K562 (cell line): ENCODE data around the gene TPR. TPM values are rescaled to one million over a fixed set of nuclear protein-coding genes. Genes with fewer than 3 reads are reported as not detected.

Experiments used
- ATAC-seq: fragments of 200-7000 bp; cut with Tn5 transposase; 3 replicates; pipeline ENCODE4 v1.9.1; 2020; ENCODE audit warnings: moderate library complexity
- BruUV-seq: library from RNA; stranded (reverse); fragments of 400-500 nt; replicated peaks from 2 replicates; lab custom pipeline; 2021; lab: Mats Ljungman, UMichigan
- CTCF ChIA-PET: fragments of 300-600 bp; formaldehyde crosslinking; extraction: SDS; loops from one replicate; lab custom pipeline; 2021; ENCODE audit warnings: low intra/inter-chr PET ratio; lab: Yijun Ruan, JAX
- POLR2A ChIA-PET: fragments of 300-600, 350-650 bp; sonication (Branson Sonifier 250); formaldehyde crosslinking; extraction: SDS; loops from one replicate; lab custom pipeline; 2021; ENCODE audit warnings: antibody characterized with exemption, inconsistent platforms; lab: Yijun Ruan, JAX
- DNase-seq, 4 experiments: peaks; one replicate each; pipeline versions ENCODE4 v3.0.0 to v3.0.0-alpha.2; 2011 to 2018; ENCODE audit warnings: low spot score in 3 of 4, mixed read lengths in 3 of 4; ENCODE audit errors: extremely low read depth in 1 of 4
- FAIRE-seq: peaks from 2 replicates; lab custom pipeline; 2011; peaks lifted over from hg19 to GRCh38; lab: Jason Lieb, UNC
- H2AFZ ChIP-seq: 2 replicates; pipeline ENCODE4 v1.6.0; 2011; ENCODE audit warnings: low read depth, low read length, control low read depth, inconsistent platforms
- H3K27ac ChIP-seq: fragments of 200-600 bp; 3 replicates; pipeline ENCODE4 v1.8.0; 2011; ENCODE audit warnings: low read depth, mild to moderate bottlenecking, control low read depth, inconsistent platforms, low read length, moderate library complexity, mixed read lengths; ENCODE audit errors: extremely low read depth
- H3K27me3 ChIP-seq, 2 experiments: fragments of 300-600 bp in 1 of 2; 2 replicates in 1 of 2; 3 replicates in 1 of 2; pipeline versions ENCODE4 v1.6.0 to v1.8.0; 2011; ENCODE audit warnings: inconsistent platforms in 2 of 2, low read length in 2 of 2, mild to moderate bottlenecking in 1 of 2, mixed read lengths in 1 of 2, moderate library complexity in 1 of 2; ENCODE audit not compliant: control insufficient read depth in 2 of 2, insufficient read depth in 2 of 2
- H3K36me3 ChIP-seq: fragments of 300-600 bp; 3 replicates; pipeline ENCODE4 v1.8.0; 2011; ENCODE audit warnings: mild to moderate bottlenecking, low read length, inconsistent platforms; ENCODE audit not compliant: control insufficient read depth, insufficient read depth
- H3K4me1 ChIP-seq, 2 experiments: fragments of 200-600 bp in 1 of 2; replicated peaks in 1 of 2; 2 replicates in 1 of 2; 3 replicates in 1 of 2; pipeline versions ENCODE4 v1.5.1 to v1.8.0; 2011; ENCODE audit warnings: inconsistent platforms in 2 of 2, low read length in 2 of 2, mild to moderate bottlenecking in 1 of 2, mixed read lengths in 1 of 2, moderate library complexity in 1 of 2; ENCODE audit not compliant: control insufficient read depth in 2 of 2, insufficient read depth in 2 of 2
- H3K4me2 ChIP-seq: 2 replicates; pipeline ENCODE4 v1.6.1; 2011; ENCODE audit warnings: low read length, control low read depth, inconsistent platforms, mixed read lengths; ENCODE audit not compliant: insufficient read depth
- H3K4me3 ChIP-seq: fragments of 200-600 bp; sonication (generic), shearing (Covaris generic); 2 replicates; pipeline ENCODE4 v1.5.1; 2016; ENCODE audit warnings: control low read depth, inconsistent platforms
- H3K79me2 ChIP-seq: fragments of 200-600 bp; 3 replicates; pipeline ENCODE4 v1.8.0; 2011; ENCODE audit warnings: low read length, inconsistent platforms; ENCODE audit not compliant: control insufficient read depth, insufficient read depth
- H3K9ac ChIP-seq, 2 experiments: 2 replicates each; pipeline versions ENCODE4 v1.6.0 to v1.6.1; 2011; ENCODE audit warnings: low read depth in 2 of 2, low read length in 2 of 2, control low read depth in 1 of 2, inconsistent platforms in 1 of 2, mild to moderate bottlenecking in 1 of 2, mixed read lengths in 1 of 2; ENCODE audit not compliant: insufficient read depth in 1 of 2
- H3K9me1 ChIP-seq: one replicate; pipeline ENCODE4 v1.6.0; 2011; ENCODE audit warnings: inconsistent platforms, mild to moderate bottlenecking, low read length, moderate library complexity; ENCODE audit not compliant: control insufficient read depth, insufficient read depth
- H3K9me3 ChIP-seq: replicated peaks from 2 replicates; pipeline ENCODE4 v1.5.1; 2011; ENCODE audit warnings: low read depth, low read length, inconsistent platforms; ENCODE audit not compliant: control insufficient read depth, insufficient read depth
- H4K20me1 ChIP-seq: replicated peaks from 2 replicates; pipeline ENCODE4 v1.6.1; 2011; ENCODE audit warnings: low read length, inconsistent platforms, mixed read lengths; ENCODE audit not compliant: control insufficient read depth, insufficient read depth
- C11orf30 ChIP-seq: fragments of 450-650 bp; IDR thresholded peaks from 2 replicates; pipeline ENCODE4 v1.6.1; 2016; ENCODE audit warnings: low read depth, mild to moderate bottlenecking
- MAFG ChIP-seq: fragments of 450-650 bp; conservative IDR thresholded peaks from 2 replicates; pipeline ENCODE4 v1.6.1; 2016; ENCODE audit warnings: missing genetic modification characterization, missing compliant biosample characterization
- MCM3 ChIP-seq: fragments of 450-650 bp; IDR thresholded peaks from 2 replicates; pipeline ENCODE4 v1.6.1; 2016
- NFE2 ChIP-seq: IDR thresholded peaks from 2 replicates; pipeline ENCODE4 v1.6.1; 2014; ENCODE audit warnings: antibody characterized with exemption, low read depth
- POLR2A ChIP-seq: fragments of 450-650 bp; conservative IDR thresholded peaks from 2 replicates; pipeline ENCODE4 v1.6.1; 2016
- POLR2B ChIP-seq: fragments of 450-650 bp; IDR thresholded peaks from 2 replicates; pipeline ENCODE4 v1.6.1; 2018; ENCODE audit warnings: low read depth; ENCODE audit not compliant: partially characterized antibody
- SUPT5H ChIP-seq: fragments of 450-650 bp; IDR thresholded peaks from 2 replicates; pipeline ENCODE4 v1.6.1; 2016
- ZNF668 ChIP-seq: fragments of 250-450 bp; sonication (Bioruptor Pico); IDR thresholded peaks from 2 replicates; pipeline ENCODE4 v1.8.0; 2022; ENCODE audit warnings: mild to moderate bottlenecking, inconsistent platforms
- WGBS: fragments of 100-300 bp; shearing (Covaris generic); methylation state at CpG from one replicate; pipeline ENCODE4 v1.1.6; 2016; ENCODE audit warnings: low coverage, mixed read lengths; ENCODE audit not compliant: insufficient coverage; ENCODE audit errors: missing lambda C conversion rate; 5-methylcytosine and 5-hydroxymethylcytosine counted together
- in situ Hi-C: fragments of 300-500 bp; cut with MboI; formaldehyde crosslinking; loops from 4 replicates; pipeline ENCODE4 v1.15.0; 2018; ENCODE audit warnings: inconsistent platforms, mixed read lengths
- intact Hi-C: fragments of 100-400 bp; cut with micrococcal nuclease; formaldehyde crosslinking; loops from 2 replicates; pipeline ENCODE4 v1.14.2; 2022
- polyA plus RNA-seq, 8 experiments: library from polyadenylated mRNA; depleted of rRNA in 4 of 8; stranded (reverse) in 5 of 8; unstranded in 3 of 8; fragments of >200 nt; fragmentation: Nextera tagmentation in 2 of 8; fragmentation: Illumina TruSeq in 1 of 8; extraction: Ambion mirVana in 2 of 8; extraction: Trizol in 1 of 8; gene quantifications; 2 replicates each; pipeline versions ENCODE4 v1.2.1 to v1.2.3, GENCODE V29; 2011 to 2014; ENCODE audit warnings: inconsistent platforms in 1 of 8, missing spikeins in 1 of 8
- total RNA-seq, 7 experiments: library from RNA; depleted of rRNA in 6 of 7; stranded (reverse); fragments of >200 nt in 6 of 7; fragmentation: Illumina TruSeq in 2 of 7; extraction: Trizol in 2 of 7; gene quantifications; 2 replicates each; pipeline versions ENCODE4 v1.2.1 to v1.2.3, GENCODE V29; 2011 to 2021; ENCODE audit warnings: low replicate concordance in 1 of 7

The TPR gene
- total and polyA plus RNA-seq, 9 of the 15 experiments (the other 6 are each of a cell fraction or from before 2014, with no cell fraction given): 48.5 to 167 (median 138) TPM

- WGBS: 87% methylated on average over 3 of the region's 3 CpGs
- intact Hi-C loops (no loop called here), in situ Hi-C loops (no loop called here)
- H3K9ac ChIP-seq: no peak overlapping the region
- H3K4me1 ChIP-seq: no peaks in the 10 kb centered on the region
- no peak overlapping the region for H3K4me2 ChIP-seq
- no peaks in the 10 kb centered on the region for H3K9me1 ChIP-seq
- ChIA-PET POLR2A (no interaction called here), CTCF (no interaction called here)
- no TSS peak for BruUV-seq
- DNase-seq: no peak
- no peak for ATAC-seq
- TF ChIP-seq MCM3 (no peak), MAFG (tag) (peak; percentile 72), C11orf30 (peak; percentile 3; the same call in 1 of the 2 replicates), NFE2 (peak; percentile 38; the same call in 1 of the 2 replicates)
- no peaks in the 10 kb centered on the region for H3K79me2 ChIP-seq
- FAIRE-seq: no peak
- no peak overlapping the region for H2AFZ ChIP-seq
- H3K36me3 ChIP-seq: peaks cover 46% of the 10 kb centered on the region; the same call in 2 of the 3 replicates
- H3K9me3 ChIP-seq: no peaks in the 10 kb centered on the region
- H3K4me3 ChIP-seq: no peak overlapping the region
- H3K27me3 ChIP-seq: no peaks in the 10 kb centered on the region
- H3K27ac ChIP-seq: no peak overlapping the region
- no peaks in the 10 kb centered on the region for H4K20me1 ChIP-seq
Measured at GRCh38 chr1:186311375-186312051, 63.5 kb downstream of the TPR start.

- WGBS: 82% methylated on average over 4 of the region's 4 CpGs
- H3K36me3 ChIP-seq: peaks cover 34% of the 10 kb centered on the region; the same call in 2 of the 3 replicates
- H3K79me2 ChIP-seq: no peaks in the 10 kb centered on the region
- no peaks in the 10 kb centered on the region for H4K20me1 ChIP-seq
- intact Hi-C loops (no loop called here), in situ Hi-C loops (no loop called here)
- POLR2A ChIA-PET: interaction anchor here (1.0 kb wide), 1 partner anchor 65 kb away, joined by 3 read pairs; the partner anchor contains the start of gene TPR
- H3K9me1 ChIP-seq: no peaks in the 10 kb centered on the region
- H3K4me2 ChIP-seq: no peak overlapping the region
- ATAC-seq (peak; percentile 19; the same call in 2 of the 3 replicates), FAIRE-seq (no peak), DNase-seq (no peak)
- H3K9ac ChIP-seq: no peak overlapping the region
- H2AFZ ChIP-seq: no peak overlapping the region
- no peaks in the 10 kb centered on the region for H3K27me3 ChIP-seq
- H3K27ac ChIP-seq: no peak overlapping the region
- no peak overlapping the region for H3K4me3 ChIP-seq
- no peaks in the 10 kb centered on the region for H3K9me3 ChIP-seq
- CTCF ChIA-PET: no interaction called here
- no peaks in the 10 kb centered on the region for H3K4me1 ChIP-seq
- TF ChIP-seq ZNF668 (CRISPR knock-in tag) (no peak), SUPT5H (0 out of 2 replicates have a peak, but pooled peaks have one; percentile 47), POLR2A (peak; percentile 39; the same call in 1 of the 2 replicates), POLR2B (peak; percentile 33)
- TF ChIP-seq, all 486 proteins: peak for 3
- BruUV-seq: no TSS peak
Measured at GRCh38 chr1:186310307-186310706, 64.7 kb downstream of the TPR start.
